NK-92 (cell line): ENCODE measurements around the gene CALHM1.
"Not testable (repeated sequence)": the region's sequence is repeated elsewhere in the genome, so short reads cannot be mapped to it uniquely, and the experiment has no call there.

Experiments
- DNase-seq: peaks from one replicate; lab custom pipeline; 2025; ENCODE audit not compliant: unreplicated experiment; lab: John Stamatoyannopoulos, UW

CALHM1 gene

GRCh38 chr10:103486635-103487409 is 28.1 kb upstream of the CALHM1 start:
- DNase-seq = not testable (repeated sequence)

GRCh38 chr10:103481974-103482531 is 23.4 kb upstream of the CALHM1 start:
- no peak for DNase-seq

GRCh38 chr10:103480521-103480920 is 21.8 kb upstream of the CALHM1 start:
- no peak for DNase-seq

- DNase-seq = no peak
Observed at GRCh38 chr10:103479135-103479534, 20.4 kb upstream of the CALHM1 start, which contains the start of gene CALHM3. TSS of gene CALHM3 (minus strand) at chr10:103479240. CDS start at chr10:103479032, 208 bp downstream.

GRCh38 chr10:103478671-103479070 is 20.0 kb upstream of the CALHM1 start:
- no peak for DNase-seq

GRCh38 chr10:103476046-103476768 is 17.5 kb upstream of the CALHM1 start:
- no peak for DNase-seq

- DNase-seq = no peak
Observed at GRCh38 chr10:103475437-103475836, 16.7 kb upstream of the CALHM1 start.

- no peak for DNase-seq
Observed at GRCh38 chr10:103474077-103474476, 15.4 kb upstream of the CALHM1 start.

DNA sequence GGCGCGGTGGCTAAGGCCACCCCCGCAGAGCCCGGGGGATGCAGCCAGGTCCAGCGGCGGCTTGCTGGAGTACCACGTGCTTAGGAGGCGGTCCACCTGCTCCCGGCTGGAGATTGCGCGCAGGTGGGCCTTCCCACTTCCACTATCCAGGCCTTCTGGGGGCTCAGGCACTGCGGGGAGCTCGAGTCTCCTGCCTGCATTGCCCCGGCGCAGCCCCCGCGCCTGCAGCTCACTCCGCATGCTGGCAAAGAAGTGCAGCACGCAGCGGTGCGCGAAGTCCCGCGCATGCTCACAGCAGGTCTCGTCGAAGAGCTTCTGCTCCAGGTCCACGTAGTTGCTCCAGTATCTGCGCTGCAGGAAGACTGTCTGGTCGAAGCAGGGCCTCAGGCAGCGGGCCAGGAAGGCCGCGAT is 14.6 kb upstream of the CALHM1 start:
- no peak for DNase-seq

DNA sequence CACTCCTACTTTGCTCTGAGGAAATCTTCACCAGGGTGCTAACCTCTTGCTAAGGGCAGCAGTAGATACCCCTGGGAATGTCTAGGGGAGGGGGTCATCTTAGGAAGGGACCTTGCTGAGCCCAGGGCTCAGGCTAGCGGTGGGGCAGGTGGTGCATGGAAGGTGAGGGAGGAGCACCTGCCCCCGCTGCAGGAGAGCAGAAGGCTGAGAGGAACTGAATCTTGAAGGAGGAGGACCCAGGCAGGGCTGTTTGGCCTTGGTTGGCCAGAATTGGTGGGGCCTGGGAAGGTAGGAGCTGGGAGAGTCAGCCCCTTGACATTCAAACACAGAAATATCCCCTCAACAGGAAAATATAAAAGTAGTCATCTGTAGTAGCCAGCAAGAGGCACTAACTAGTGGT is 13.3 kb upstream of the CALHM1 start:
- no peak for DNase-seq

GRCh38 chr10:103470761-103471653 is 12.3 kb upstream of the CALHM1 start:
- no peak for DNase-seq

- no peak for DNase-seq
Observed at GRCh38 chr10:103469201-103469600, 10.5 kb upstream of the CALHM1 start.

- no peak for DNase-seq
Observed at GRCh38 chr10:103467406-103467805, 8.7 kb upstream of the CALHM1 start.

DNA sequence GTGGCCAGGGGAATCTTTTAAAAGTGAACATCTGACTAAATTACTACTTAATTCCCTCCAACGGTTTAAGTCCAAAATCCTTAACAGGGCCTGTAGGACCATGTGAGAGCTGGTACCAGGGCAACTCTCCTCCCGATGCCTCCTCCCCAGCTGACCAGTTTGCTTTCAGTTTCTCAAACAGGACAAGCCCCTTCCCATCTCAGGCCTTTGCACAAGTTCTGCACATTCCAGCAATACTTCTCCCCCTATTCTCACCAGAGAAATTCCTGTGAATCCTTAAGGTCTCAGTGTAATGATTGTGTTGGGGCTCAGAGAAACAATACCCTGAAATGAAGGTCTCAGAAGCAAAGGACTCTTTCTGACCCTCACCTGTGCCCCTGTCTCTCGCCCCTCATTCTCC is 8.0 kb upstream of the CALHM1 start:
- no peak for DNase-seq

DNA sequence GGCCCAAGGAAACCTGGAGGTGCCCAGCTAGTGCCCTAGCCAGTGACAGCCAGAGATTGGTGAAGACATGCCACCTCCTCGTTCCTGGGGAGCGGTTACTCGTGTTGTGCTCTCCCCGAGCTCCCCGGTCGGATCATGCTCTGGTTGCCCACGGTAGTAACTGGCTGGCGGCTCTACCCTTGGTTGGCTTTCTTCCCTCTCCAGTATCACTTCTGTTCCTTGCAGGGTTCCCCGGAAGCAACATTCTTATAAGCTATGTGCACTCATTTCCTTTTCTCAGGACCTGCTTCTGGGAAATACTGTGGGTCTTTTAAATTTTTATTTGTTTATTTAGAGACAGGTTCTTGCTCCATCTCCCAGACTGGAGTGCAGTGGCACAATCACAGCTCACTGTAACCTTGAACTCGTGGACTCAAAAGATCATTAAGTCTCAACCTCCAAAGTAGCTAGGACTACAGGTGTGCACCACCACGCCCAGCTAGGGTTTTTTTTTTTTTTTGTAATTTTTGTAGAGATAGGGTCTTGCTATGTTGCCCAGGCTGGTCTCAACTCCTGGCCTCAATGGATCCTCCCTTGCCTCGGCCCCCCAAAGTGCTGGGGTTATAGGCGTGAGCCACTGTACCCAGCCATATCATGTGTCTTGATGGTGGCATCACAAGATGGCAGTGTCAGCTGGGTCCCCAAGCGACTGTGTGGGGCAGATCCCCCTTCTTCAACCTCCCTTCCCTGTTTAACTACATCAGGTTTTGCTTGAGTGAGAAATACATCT is 6.9 kb upstream of the CALHM1 start:
- no peak for DNase-seq

DNA sequence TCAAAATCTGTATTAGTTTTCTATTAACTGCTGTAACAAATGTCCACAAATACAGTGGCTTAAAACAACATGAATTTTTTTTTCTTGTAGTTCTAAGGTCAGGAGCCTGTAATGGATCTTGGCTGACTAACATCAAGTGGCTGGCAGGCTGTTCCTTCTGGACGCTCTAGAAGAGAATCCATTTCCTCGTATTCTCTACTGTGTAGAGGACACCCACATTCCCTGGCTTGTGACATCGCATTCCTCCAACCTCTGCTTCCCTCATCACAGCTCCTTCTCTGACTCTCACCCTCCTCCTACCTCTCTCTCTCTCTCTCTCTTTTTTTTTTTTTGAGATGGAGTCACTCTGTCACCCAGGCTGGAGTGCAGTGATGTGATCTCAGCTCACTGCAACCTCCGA is 4.8 kb upstream of the CALHM1 start:
- no peak for DNase-seq

DNA sequence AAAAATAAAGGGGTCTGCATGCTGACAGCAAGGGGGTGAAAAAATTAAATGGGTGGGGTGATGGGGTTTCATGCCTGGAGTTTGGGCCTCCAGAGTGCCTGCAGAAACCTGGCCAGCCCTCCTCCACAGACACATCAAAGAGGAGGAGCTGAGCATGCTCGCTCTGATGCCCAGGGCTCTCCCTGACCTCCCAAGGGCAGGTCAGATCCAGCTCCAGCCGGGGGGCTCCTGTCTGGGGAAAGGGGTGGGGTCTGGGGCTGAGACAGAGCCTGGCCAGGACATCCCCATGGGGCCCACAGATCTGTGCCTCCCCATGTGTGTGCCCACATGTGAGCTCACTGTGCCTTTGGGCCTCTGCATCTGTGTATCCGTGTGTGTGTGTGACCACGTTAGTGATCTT is 915 bp upstream of the CALHM1 start:
- no peak for DNase-seq

- no peak for DNase-seq
Observed at GRCh38 chr10:103457896-103458583, 660 bp downstream of the CALHM1 start.

- no peak for DNase-seq
Observed at GRCh38 chr10:103457176-103457712, 1.5 kb downstream of the CALHM1 start.
